WI38 (cell line): ENCODE data around the gene NLGN1.

Experiments
- H3K4me3 ChIP-seq: 2 replicates; pipeline ENCODE4 v1.5.1; 2011; ENCODE audit warnings: low read depth, mild to moderate bottlenecking, control low read depth, low read length
- CTCF ChIP-seq: IDR thresholded peaks from 2 replicates; pipeline ENCODE4 v1.5.1; 2012; ENCODE audit warnings: low read depth, mild to moderate bottlenecking, control low read depth, low read length

The NLGN1 gene

GRCh38 chr3:174122411-174122810 is 724.9 kb downstream of the NLGN1 start:
- H3K4me3 ChIP-seq: no peak overlapping the region
- no peak for TF ChIP-seq CTCF

GRCh38 chr3:174125267-174125824 is 727.8 kb downstream of the NLGN1 start:
- TF ChIP-seq CTCF: peak; percentile 54
- H3K4me3 ChIP-seq: no peak overlapping the region

GRCh38 chr3:174126990-174127758 is 729.6 kb downstream of the NLGN1 start:
- TF ChIP-seq CTCF: no peak
- H3K4me3 ChIP-seq: no peak overlapping the region

GRCh38 chr3:174132006-174132405 is 734.5 kb downstream of the NLGN1 start:
- TF ChIP-seq CTCF: no peak
- no peak overlapping the region for H3K4me3 ChIP-seq

- H3K4me3 ChIP-seq: no peak overlapping the region
- TF ChIP-seq CTCF: no peak
These were observed 735.0 kb downstream of the NLGN1 start for GRCh38 chr3:174132421-174133042.

- H3K4me3 ChIP-seq: no peak overlapping the region
- no peak for TF ChIP-seq CTCF
These were observed 748.5 kb downstream of the NLGN1 start for GRCh38 chr3:174146008-174146407.

GRCh38 chr3:174147798-174148197 is 750.3 kb downstream of the NLGN1 start:
- H3K4me3 ChIP-seq: no peak overlapping the region
- no peak for TF ChIP-seq CTCF
